DMS114 treated with DMSO at 0.1 percent for 48 hours (cell line): Measurements from ENCODE around the gene ATXN7L1.
"Not testable (repeated sequence)": the region's sequence is repeated elsewhere in the genome, so short reads cannot be mapped to it uniquely, and the experiment has no call there.

ENCODE experiments used
- DNase-seq: peaks from one replicate; lab custom pipeline; 2025; ENCODE audit not compliant: unreplicated experiment; lab: John Stamatoyannopoulos, UW

ATXN7L1 gene

DNA sequence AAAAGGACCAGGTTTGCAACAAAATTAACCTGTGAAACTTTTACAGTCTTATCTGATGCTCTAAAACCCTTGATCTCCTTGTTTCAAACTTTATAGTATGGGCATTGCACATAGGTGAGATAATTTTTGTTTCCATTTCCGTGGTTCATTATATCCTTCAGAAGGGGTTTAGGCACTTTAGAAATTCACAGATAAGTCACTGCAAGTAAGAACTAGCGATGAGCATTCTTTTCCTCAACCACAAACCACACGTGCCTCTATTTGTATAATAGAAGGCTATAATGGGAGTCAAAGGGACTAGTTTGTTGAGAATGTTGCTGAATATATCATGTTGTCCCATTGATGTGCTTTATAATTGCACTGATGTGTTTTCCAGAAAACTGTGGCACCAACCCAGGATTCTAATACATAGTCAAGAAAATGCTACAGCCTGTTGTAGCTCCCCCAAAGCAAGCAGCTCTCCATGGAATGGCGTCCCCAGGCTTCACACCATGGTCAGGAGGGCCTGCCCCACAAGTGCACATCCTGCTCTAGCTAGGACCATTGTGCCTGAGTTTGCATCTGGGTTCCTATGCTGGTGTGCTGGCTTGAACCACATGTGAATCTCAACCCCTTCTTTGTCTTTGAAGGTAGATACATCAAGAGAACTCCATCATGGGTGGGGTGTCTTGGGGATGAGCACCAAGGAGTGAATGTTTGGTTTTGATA, 14.0 kb upstream of the ATXN7L1 start:
- DNase-seq: no peak

- no peak for DNase-seq
These were observed 11.3 kb upstream of the ATXN7L1 start for GRCh38 chr7:105887569-105888189.

- no peak for DNase-seq
These were observed 10.4 kb upstream of the ATXN7L1 start for GRCh38 chr7:105886776-105887175.

- no peak for DNase-seq
These were observed 9.2 kb upstream of the ATXN7L1 start for GRCh38 chr7:105885387-105886111.

- not testable (repeated sequence) for DNase-seq
These were observed 6.8 kb upstream of the ATXN7L1 start for GRCh38 chr7:105883179-105883578.

GRCh38 chr7:105881439-105881838, 5.0 kb upstream of the ATXN7L1 start:
- DNase-seq: no peak

DNA sequence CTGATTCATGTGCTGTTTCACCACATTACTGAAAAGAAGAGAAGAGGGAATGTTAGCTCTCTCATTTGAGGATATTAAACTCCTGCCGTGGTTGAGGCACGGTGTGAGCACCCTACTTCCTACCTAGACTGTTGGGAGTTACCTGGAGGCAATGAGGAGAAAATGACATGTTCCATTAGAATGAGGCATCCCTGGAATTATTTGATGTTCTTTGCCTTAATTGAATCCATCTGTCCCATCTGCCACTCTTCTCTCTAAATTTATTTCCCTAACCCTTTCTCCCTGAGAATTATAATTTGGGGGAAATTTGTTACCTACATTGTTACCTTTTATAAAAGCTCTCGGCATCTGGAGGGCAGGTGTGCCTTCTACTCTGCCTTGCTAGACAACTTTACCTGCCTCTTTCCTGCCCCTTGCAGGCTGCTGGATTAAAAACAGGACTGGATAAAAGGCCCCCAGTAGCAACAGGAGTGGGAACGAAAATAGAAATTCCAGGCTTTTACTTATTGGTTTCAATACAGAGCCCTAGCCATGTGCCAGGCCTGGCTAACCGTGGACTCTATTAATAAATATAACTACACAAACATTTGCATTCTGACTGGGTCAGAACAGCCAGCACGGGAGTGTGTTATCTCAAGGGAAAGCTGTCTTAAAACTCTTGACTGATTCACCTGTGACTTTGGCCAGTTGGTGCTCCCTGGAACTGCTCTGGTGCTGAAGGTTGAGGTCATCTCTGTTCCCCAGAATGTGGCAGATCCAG, 4.4 kb upstream of the ATXN7L1 start:
- no peak for DNase-seq

- no peak for DNase-seq
These were observed 3.4 kb upstream of the ATXN7L1 start for GRCh38 chr7:105879782-105880181.

GRCh38 chr7:105878746-105879605, 2.6 kb upstream of the ATXN7L1 start:
- DNase-seq: no peak

GRCh38 chr7:105877736-105878135, 1.3 kb upstream of the ATXN7L1 start:
- DNase-seq: no peak

GRCh38 chr7:105876964-105877601, 684 bp upstream of the ATXN7L1 start:
- no peak for DNase-seq

DNA sequence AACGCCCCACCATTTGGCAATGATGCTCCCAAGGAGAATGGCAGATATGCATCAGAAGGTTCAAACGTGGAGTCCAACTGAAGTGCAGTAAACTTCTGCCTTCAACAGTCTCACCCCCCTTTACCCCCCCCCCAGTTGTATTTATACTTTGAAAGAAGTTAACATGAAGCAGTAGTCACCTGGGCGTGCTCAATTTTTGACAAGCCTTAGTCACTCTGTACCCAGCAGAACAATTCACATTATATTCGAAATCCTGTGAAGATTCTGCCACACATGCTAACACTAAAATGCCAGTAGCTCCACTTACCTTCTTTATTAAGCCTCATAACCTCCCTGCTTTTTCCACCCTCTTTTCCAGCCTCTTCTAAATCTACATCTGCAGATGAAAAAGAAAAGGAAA, 894 bp downstream of the ATXN7L1 start:
- no peak for DNase-seq

GRCh38 chr7:105874055-105874454, 2.3 kb downstream of the ATXN7L1 start:
- DNase-seq: no peak

- DNase-seq: no peak
These were observed 3.9 kb downstream of the ATXN7L1 start for GRCh38 chr7:105872491-105872890.

GRCh38 chr7:105871142-105871541, 5.3 kb downstream of the ATXN7L1 start:
- no peak for DNase-seq

DNA sequence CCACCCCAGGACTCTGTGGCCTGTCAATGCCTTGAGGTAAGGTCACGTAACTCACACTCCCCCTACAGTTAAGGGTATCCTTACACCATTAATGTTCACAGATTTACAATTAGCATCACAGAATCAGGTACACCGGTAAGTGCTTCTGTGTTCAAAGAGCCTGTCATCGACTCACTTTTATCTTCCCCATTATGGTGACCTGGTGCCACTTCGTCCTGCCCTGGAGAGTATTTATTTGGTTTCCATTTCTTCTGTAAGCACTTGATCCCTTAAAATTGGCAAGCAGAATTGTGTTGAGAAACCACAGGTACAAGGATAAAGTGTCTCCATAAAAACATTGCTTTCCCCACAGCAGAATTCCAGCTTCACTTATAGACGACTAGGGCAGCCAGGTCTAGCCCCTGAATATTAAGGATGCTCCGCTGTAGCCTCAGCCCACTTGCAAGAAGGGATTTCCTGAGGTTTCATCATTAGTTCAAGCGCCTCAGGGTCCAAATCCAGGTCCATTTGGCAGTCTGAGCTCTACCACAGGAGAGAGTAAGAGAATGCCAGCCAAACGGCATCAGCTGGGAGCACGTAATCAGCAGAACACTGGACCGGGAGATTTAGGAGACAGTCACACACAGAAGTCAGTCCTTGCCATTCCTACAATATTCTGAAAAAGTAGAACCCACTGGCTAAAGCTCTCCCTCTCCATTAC, 10.1 kb downstream of the ATXN7L1 start:
- no peak for DNase-seq

DNA sequence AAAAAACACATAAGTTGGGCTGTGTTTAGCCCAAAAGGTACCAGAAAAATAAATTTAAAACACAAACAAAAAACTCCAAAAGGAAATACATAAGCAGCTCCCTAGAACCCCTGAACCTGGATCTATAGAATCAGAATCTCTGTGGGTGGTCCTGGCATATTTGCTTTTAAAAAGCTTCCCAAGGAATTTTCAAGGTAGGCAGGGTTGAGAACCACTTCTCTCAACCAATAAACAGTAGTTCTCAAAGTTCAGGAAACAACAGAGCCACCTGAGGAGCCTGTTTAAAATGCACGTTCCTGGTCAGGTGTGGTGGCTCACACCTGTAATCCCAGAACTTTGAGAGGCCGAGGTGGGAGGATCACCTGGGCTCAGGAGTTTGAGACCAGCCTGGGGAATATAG, 12.5 kb downstream of the ATXN7L1 start:
- no peak for DNase-seq

DNA sequence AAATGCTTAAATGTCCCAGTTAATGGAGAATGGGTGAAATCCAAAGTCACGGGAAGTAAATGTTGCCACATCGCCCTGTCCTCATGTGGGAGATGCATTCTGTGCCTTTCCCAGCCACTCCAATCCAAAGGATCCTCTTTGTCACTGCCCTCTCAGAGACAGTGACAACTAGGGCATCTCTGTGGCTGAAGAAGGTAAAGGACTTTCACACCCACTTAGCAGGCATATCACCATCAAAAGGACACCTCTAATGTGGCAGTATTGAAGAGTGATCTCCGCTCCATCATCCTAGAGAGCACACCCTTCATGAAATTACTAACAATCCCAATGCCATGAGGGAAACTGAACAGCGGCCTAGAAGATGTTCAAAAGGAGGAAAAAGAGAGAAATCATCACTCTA, 13.6 kb downstream of the ATXN7L1 start:
- no peak for DNase-seq

GRCh38 chr7:105862276-105862675, 14.1 kb downstream of the ATXN7L1 start:
- no peak for DNase-seq
